Effector memory CD8-positive, alpha-beta T cell (primary cell): ENCODE results near the gene RAB7A.
A peak's percentile ranks its signal among the peaks of the same experiment; 100 is the strongest.
"Not testable (repeated sequence)": the region's sequence is repeated elsewhere in the genome, so short reads cannot be mapped to it uniquely, and the experiment has no call there.

Experiments
- ATAC-seq: fragments of 150-1000 bp; cut with Tn5 transposase; replicated peaks from 2 replicates; pipeline ENCODE4 v1.10.0; 2021; ENCODE audit warnings: mild to moderate bottlenecking, moderate library complexity
- DNase-seq, 3 experiments: peaks; one replicate each; pipeline ENCODE4 v3.0.0; 2021
- H3K27ac Mint-ChIP-seq, 2 donors: one replicate each; pipeline ENCODE4 v1.8.0; 2022; ENCODE audit warnings: mild to moderate bottlenecking in 2 of 2, mixed read lengths in 2 of 2, moderate library complexity in 2 of 2
- H3K27me3 Mint-ChIP-seq, 2 donors: one replicate each; pipeline ENCODE4 v1.8.0; 2022; ENCODE audit warnings: mixed read lengths in 2 of 2
- H3K36me3 Mint-ChIP-seq: one replicate; pipeline ENCODE4 v1.8.0; 2022; ENCODE audit warnings: mild to moderate bottlenecking, moderate library complexity, mixed read lengths; ENCODE audit not compliant: insufficient read depth
- H3K4me1 Mint-ChIP-seq, 2 donors: one replicate each; pipeline ENCODE4 v1.8.0; 2022; ENCODE audit warnings: low read depth in 2 of 2, mixed read lengths in 2 of 2
- H3K4me3 Mint-ChIP-seq, 2 donors: one replicate each; pipeline ENCODE4 v1.8.0; 2022; ENCODE audit warnings: mild to moderate bottlenecking in 2 of 2, mixed read lengths in 2 of 2, moderate library complexity in 2 of 2
- H3K9me3 Mint-ChIP-seq, 2 donors: one replicate each; pipeline ENCODE4 v1.8.0; 2022; ENCODE audit warnings: mixed read lengths in 2 of 2

Gene RAB7A

DNA sequence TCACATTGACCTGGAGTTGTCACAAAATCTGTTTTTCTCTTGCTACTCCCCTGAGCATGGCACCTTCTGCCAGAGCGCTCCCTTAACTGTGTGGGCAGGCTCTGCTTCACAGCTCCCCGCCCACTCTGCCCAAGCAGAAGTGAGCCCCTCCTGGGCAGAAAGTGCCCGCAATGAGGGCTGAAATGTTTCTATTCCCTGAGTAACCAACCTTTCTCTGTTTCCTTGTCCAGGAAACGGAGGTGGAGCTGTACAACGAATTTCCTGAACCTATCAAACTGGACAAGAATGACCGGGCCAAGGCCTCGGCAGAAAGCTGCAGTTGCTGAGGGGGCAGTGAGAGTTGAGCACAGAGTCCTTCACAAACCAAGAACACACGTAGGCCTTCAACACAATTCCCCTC lies 87.1 kb downstream of the RAB7A start:
- ATAC-seq (no peak), DNase-seq (no peak)
- Mint-ChIP-seq H3K4me1 (peaks cover 2 to 7% of the 10 kb centered on the region in 2 donors), H3K27me3 (no peaks in the 10 kb centered on the region), H3K27ac (no peak overlapping the region), H3K9me3 (no peaks in the 10 kb centered on the region), H3K36me3 (peaks cover 61% of the 10 kb centered on the region), H3K4me3 (no peak overlapping the region)

DNA sequence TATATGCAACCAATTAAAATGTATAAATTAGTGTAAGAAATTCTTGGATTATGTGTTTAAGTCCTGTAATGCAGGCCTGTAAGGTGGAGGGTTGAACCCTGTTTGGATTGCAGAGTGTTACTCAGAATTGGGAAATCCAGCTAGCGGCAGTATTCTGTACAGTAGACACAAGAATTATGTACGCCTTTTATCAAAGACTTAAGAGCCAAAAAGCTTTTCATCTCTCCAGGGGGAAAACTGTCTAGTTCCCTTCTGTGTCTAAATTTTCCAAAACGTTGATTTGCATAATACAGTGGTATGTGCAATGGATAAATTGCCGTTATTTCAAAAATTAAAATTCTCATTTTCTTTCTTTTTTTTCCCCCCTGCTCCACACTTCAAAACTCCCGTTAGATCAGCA lies 88.1 kb downstream of the RAB7A start:
- no peaks in the 10 kb centered on the region for H3K9me3 Mint-ChIP-seq
- no peak overlapping the region for H3K4me3 Mint-ChIP-seq
- no peaks in the 10 kb centered on the region for H3K27me3 Mint-ChIP-seq
- peaks cover 52% of the 10 kb centered on the region for H3K36me3 Mint-ChIP-seq
- peak overlapping the region in 1 of 2 donors; percentile 16 for H3K27ac Mint-ChIP-seq
- ATAC-seq (no peak), DNase-seq (no peak)
- H3K4me1 Mint-ChIP-seq: peaks cover 2 to 5% of the 10 kb centered on the region in 2 donors

DNA sequence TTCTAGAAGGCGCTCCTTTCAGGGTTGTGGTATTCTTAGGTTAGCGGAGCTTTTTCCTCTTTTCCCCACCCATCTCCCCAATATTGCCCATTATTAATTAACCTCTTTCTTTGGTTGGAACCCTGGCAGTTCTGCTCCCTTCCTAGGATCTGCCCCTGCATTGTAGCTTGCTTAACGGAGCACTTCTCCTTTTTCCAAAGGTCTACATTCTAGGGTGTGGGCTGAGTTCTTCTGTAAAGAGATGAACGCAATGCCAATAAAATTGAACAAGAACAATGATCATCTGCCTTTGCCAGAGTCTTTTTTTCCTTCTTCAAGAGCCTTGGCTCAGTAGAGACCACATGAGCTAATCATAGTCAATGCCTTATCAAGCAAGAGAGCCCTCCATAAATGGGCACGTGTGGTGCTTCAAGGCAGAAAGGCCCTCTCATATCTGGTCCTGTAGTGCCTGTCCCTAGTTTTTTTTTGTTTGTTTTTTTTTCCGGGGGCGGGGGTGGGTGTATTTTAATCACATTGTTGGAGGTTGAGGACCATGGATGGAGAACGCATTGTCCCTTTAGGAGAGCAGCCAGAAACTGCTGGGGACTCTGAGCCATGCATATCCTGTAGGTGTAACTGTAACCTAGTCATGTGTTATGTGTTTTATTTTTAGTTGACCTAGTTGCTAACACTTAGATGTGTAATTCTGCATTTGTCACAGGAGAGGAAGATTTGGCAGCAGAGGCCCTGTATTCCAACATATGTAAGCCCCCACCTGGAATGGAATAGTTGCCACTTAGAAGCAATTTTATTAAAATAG lies 88.7 kb downstream of the RAB7A start:
- Mint-ChIP-seq H3K4me3 (no peak overlapping the region), H3K4me1 (peaks cover 0 to 2% of the 10 kb centered on the region in 2 donors), H3K9me3 (no peaks in the 10 kb centered on the region), H3K27ac (peak overlapping the region in 1 of 2 donors; percentile 16), H3K27me3 (no peaks in the 10 kb centered on the region), H3K36me3 (peaks cover 46% of the 10 kb centered on the region)
- DNase-seq (no peak), ATAC-seq (no peak)

DNA sequence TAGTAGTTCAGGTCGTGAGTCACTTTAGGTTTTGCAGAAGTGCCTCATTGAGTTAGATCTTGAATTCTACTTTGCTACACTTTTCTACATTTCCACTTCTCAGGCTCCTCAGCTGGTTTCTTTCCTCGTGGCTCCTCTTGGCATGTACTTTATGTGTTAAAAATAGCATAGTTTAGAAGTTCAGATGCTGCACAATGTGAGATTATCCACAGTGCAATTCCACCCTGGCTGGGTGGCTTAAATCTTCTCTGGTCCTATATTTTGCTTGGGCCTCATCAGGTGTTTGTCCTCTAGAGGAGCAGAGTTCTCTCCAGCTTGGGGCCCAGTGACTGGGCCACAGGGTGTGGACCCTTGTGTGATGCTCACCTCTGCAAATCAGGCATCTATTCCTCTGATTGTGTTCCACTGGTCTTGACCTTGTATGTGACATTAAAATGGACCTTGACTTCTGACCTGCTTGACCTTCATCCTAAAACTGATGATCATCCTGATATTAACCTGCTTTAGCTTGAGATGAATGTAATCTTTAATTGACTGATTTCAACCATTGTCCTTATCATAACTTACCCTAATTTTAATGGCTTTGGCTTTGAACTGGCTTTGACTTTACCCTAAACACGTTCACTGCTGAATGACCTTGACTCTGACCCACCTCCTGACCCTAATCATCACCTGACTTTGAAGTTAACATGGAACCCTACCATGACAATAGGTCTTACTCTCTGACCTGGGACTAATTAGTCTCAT lies 89.5 kb downstream of the RAB7A start:
- Mint-ChIP-seq H3K9me3 (no peaks in the 10 kb centered on the region), H3K4me1 (peaks cover 0 to 2% of the 10 kb centered on the region in 2 donors), H3K36me3 (peaks cover 42% of the 10 kb centered on the region), H3K4me3 (no peak overlapping the region), H3K27ac (peak overlapping the region in 1 of 2 donors; percentile 38), H3K27me3 (no peaks in the 10 kb centered on the region)
- DNase-seq: no peak
- no peak for ATAC-seq

DNA sequence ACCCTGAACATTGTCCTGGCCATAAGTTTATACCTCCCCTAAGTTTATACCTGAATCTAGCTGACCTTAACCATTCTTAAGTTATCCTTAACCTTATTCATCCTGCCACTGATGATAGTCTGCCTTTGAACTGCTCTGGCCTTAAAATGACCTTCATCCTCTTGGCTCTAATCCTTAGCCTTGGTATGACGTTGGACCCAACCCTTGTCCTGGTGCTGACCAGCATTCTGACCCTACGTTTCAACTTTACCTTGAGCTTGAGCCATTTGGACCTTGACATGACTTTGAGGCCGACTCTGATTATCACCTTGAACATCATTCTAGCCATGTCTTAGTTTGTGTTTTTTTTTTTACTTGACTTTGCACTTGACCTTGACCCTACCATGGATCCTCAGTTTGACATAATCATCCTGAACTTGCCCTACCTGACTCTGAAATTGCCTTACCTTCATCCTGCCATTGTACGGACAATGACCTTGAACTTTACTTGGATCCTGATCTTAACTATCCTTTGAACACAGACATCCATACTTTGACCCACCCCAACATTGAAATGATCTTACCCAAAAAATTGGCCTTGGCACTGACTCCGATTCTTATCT lies 92.3 kb downstream of the RAB7A start:
- Mint-ChIP-seq H3K27me3 (no peaks in the 10 kb centered on the region), H3K4me3 (no peak overlapping the region), H3K36me3 (peaks cover 30% of the 10 kb centered on the region), H3K4me1 (peaks cover 0 to 2% of the 10 kb centered on the region in 2 donors), H3K27ac (peak overlapping the region in 1 of 2 donors; percentile 39), H3K9me3 (no peaks in the 10 kb centered on the region)
- ATAC-seq: no peak
- DNase-seq: no peak

DNA sequence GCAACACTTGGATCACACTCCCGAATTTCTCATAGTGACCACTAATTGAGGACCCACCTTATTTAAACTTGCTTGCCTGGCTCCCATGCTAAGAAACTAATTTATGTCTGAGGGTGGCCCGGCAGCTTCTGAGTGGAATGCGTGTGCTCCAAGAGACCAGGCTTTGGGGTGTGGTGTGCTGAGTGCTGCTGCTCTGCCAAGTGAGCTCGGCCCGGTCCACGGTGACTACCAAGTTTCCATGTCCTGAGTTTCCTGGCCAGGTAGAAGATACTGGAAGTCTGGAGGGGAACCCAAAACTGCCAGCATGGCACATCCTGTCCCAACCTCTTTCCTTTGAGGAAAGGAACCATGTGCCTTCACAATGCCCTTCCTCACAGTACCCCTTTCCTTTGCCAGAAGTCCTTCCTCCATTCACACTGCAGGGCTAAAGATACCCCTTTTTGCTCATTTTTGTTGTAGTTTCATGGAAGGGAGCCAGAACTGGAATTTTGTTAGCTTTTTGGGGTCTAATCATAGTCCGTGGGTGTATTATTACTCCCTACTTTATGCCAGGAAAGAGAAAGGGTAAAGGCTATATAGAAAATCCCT lies 94.4 kb downstream of the RAB7A start:
- DNase-seq (no peak), ATAC-seq (no peak)
- H3K27ac Mint-ChIP-seq: no peak overlapping the region
- H3K27me3 Mint-ChIP-seq: no peaks in the 10 kb centered on the region
- H3K9me3 Mint-ChIP-seq: no peaks in the 10 kb centered on the region
- peaks cover 20% of the 10 kb centered on the region for H3K36me3 Mint-ChIP-seq
- H3K4me1 Mint-ChIP-seq: no peaks in the 10 kb centered on the region
- H3K4me3 Mint-ChIP-seq: no peak overlapping the region

DNA sequence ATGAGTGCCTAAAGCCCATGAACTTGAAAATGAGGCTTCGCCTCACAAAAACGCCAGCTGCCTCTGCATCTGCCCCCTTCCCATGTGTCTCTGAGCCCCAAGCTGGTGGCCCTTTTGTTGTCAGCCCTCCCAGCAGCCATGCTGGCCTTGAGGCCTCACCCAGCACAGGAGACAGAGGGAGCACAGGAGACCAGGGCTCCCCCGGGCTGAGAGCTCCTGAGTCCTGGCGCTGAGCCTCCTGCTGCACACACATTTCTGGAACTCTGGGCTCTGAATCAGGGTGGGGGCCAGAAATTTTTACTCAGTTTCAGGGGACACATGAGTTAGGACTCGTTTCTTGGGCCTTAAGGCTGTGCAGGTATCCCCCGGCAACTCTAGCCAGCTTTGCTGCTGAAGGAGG lies 97.0 kb downstream of the RAB7A start:
- no peaks in the 10 kb centered on the region for H3K4me1 Mint-ChIP-seq
- ATAC-seq: no peak
- no peak overlapping the region for H3K4me3 Mint-ChIP-seq
- H3K27ac Mint-ChIP-seq: no peak overlapping the region
- no peak for DNase-seq
- H3K27me3 Mint-ChIP-seq: no peaks in the 10 kb centered on the region
- H3K9me3 Mint-ChIP-seq: no peaks in the 10 kb centered on the region
- H3K36me3 Mint-ChIP-seq: peaks cover 10% of the 10 kb centered on the region

DNA sequence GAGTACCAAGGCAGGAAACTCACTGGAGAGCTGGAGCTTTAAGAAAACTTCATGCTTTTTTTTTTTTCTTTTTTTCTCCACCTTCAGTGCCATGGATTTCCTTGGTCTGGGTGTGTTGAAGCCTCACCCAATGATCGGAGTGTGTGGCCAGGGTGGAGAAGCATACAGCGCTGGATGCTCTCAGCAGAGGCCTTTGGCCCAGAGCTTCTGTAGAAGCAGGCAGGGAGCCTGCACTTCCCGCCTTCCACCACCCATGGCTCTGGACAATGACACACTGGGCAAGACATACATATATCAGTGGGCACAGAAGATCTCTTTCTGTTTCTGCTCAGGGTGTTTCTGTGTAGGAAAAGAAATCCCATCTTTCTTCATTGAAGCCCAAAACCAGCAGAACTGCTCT lies 97.6 kb downstream of the RAB7A start:
- Mint-ChIP-seq H3K36me3 (peaks cover 8% of the 10 kb centered on the region), H3K9me3 (no peaks in the 10 kb centered on the region), H3K4me3 (no peak overlapping the region), H3K27me3 (no peaks in the 10 kb centered on the region), H3K4me1 (no peaks in the 10 kb centered on the region), H3K27ac (no peak overlapping the region)
- ATAC-seq: no peak
- DNase-seq: no peak

DNA sequence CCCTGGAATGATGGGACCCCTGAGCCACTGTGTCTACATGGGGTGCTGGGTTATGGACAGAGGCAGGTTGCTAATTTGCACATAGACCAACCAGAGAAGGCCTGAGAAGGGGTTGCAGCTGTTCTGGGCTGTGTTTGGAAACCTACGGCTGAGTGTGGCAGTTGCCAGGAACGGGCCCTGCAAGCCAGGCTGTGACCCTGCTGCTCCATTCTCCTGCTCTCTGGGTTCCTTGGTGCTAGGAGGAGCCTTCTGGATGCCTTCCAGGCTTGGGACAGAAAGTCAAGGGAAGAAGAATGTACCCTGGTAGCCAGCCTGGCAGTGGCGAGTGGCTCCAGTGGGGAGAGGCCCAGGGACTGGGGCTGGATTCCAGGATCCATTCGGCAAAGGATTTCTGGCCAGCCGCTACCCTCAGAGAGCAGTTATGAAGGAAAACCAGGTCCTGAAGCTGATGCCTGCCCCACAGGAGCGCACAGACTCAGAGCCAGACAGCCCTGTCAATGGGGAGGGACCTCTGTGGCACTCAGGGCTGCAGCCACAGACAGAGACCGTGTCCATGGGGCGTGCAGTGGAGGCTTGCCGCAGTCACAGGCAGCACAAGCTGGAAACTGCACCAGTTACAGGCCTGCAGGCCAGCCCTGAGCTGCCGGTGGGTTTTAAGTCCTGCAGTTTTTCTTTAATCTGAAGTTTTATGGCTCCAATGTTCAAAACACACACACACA lies 98.3 kb downstream of the RAB7A start:
- peak overlapping the region in 1 of 2 donors; percentile 57 for H3K27ac Mint-ChIP-seq
- no peaks in the 10 kb centered on the region for H3K9me3 Mint-ChIP-seq
- no peaks in the 10 kb centered on the region for H3K27me3 Mint-ChIP-seq
- ATAC-seq: no peak
- H3K4me1 Mint-ChIP-seq: no peaks in the 10 kb centered on the region
- H3K36me3 Mint-ChIP-seq: peaks cover 8% of the 10 kb centered on the region
- DNase-seq: no peak
- no peak overlapping the region for H3K4me3 Mint-ChIP-seq

DNA sequence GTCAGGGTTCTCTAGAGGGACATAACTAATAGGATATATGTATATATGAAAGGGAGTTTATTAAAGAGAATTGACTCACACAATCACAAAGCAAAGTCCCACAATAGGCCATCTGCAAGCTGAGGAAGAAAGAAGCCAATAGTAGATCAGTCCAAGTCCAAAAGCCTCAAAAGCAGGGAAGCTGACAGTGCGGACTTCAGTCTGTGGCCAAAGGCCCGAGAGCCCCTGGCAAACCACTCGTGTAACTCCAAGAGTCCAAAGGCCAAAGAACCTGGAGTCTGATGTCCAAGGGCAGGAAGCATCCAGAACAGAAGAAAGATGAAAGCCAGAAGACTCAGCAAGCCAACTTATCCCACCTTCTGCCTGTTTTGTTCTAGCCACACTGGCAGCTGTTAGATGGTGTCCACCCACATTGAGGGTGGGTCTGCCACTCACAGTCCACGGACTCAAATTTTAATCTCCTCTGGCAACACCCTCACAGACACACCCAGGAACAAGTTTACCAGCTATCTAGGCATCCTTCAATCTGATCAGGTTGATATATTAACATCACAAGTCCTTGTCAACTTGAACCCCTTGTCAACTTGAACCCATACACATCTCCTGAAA lies 99.2 kb downstream of the RAB7A start:
- H3K36me3 Mint-ChIP-seq: peaks cover 7% of the 10 kb centered on the region
- H3K27ac Mint-ChIP-seq: peak overlapping the region in 1 of 2 donors; percentile 57

DNA sequence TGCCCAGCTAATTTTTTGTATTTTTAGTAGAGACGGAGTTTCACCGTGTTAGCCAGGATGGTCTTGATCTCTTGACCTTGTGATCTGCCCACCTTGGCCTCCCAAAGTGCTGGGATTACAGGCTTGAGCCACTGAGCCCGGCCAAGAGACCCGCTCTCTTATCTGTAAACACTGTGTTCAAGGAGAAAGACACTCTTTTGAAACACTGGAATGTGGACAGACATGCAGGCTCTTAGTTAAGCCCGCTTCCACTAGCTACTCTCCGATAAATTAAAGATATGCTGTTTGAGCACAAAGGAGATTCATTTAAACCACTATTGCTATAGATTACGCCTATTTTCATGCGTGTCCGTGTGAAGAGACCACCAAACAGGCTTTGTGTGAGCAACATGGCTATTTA lies 103.1 kb downstream of the RAB7A start:
- H3K4me3 Mint-ChIP-seq, DNase-seq, H3K27me3 Mint-ChIP-seq, H3K27ac Mint-ChIP-seq, ATAC-seq, H3K4me1 Mint-ChIP-seq, H3K9me3 Mint-ChIP-seq, H3K36me3 Mint-ChIP-seq: not testable (repeated sequence)

More for the DNA sequence above, 99.2 kb downstream of the RAB7A start:
- Mint-ChIP-seq H3K4me3 (no peak overlapping the region), H3K4me1 (no peaks in the 10 kb centered on the region), H3K9me3 (no peaks in the 10 kb centered on the region), H3K27me3 (no peaks in the 10 kb centered on the region)
- DNase-seq: no peak
- no peak for ATAC-seq

DNA sequence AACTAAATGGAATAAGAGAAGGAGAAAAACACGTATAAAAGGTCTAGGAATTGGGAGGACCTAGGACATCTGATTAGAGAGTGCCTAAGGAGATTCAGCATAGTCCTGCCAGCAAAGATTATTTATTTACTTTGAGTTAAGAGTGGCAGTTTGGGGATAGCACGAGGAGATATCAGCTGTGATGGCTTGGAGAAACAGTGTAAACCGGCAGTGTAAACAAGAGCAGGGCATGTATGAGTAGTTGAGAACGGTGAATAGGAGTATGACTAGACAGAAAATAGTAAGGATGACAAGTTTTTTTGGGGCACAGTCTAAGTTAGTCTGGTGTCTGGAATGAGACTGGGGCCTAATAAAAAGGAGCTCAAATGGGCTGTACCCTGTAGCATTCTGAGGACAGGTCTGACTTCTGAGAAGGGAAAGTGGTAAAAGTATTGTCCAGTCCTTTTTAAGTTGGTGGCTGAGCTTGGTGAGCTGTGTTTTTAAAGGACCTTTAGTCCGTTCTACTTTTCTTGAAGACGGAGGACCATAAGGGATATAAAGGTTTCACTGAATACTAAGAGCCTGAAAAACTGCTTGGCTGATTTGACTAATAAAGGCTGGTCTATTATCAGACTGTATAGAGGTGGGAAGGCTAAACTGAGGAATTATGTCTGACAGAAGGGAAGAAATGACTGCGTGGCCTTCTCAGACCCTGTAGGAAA lies 104.1 kb downstream of the RAB7A start:
- not testable (repeated sequence) for H3K9me3 Mint-ChIP-seq, H3K36me3 Mint-ChIP-seq, H3K4me3 Mint-ChIP-seq, ATAC-seq, H3K4me1 Mint-ChIP-seq, H3K27ac Mint-ChIP-seq, H3K27me3 Mint-ChIP-seq, DNase-seq
